ENCODE results near the gene SNTG2. TPM values are rescaled to one million over a fixed set of nuclear protein-coding genes. Genes with fewer than 3 reads are reported as not detected.

The SNTG2 gene
- polyA plus RNA-seq, 3 donors: not detected

DNA sequence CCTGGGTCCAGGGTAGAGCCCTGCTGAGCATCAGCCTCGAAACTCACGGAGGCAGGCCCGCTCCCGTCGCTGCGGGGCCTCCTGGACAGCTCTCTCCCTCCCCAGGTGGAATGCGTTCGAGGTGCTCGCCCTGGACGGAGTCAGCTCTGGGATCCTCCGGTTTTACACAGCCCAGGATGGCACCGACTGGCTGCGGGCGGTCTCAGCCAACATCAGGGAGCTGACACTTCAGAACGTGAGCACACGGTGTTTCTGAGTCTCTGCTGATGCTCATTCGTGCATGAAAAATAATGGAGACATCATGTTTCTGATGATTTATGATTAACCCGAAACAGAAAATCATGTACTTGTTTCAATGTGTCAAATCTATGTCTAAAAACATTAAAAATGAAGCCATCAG, 287.1 kb downstream of the SNTG2 start:
- H3K4me2 ChIP-seq (replicated peaks; ENCODE audit: extremely low read depth, low read length, poor library complexity, severe bottlenecking): no peak overlapping the region
- intact Hi-C loops (cut with micrococcal nuclease): no loop called here
- H3K9me3 ChIP-seq (replicated peaks in 1 of 2; ENCODE audit: control insufficient read depth in 1 of 2, insufficient read depth in 1 of 2, low read length in 2 of 2): no peaks in the 10 kb centered on the region
- H3K79me2 ChIP-seq (ENCODE audit: insufficient read depth, low read length): no peaks in the 10 kb centered on the region
- Mint-ChIP-seq H3K4me3 (no peak overlapping the region), H3K27ac (no peak overlapping the region), H3K4me1 (peaks cover 2% of the 10 kb centered on the region), H3K36me3 (no peaks in the 10 kb centered on the region), H3K9me3 (no peaks in the 10 kb centered on the region), H3K27me3 (ENCODE audit: low read depth in 3 of 3) (peaks cover 0 to 4% (median 0%) of the 10 kb centered on the region in 3 donors)
- TF ChIP-seq, protein P1, sequence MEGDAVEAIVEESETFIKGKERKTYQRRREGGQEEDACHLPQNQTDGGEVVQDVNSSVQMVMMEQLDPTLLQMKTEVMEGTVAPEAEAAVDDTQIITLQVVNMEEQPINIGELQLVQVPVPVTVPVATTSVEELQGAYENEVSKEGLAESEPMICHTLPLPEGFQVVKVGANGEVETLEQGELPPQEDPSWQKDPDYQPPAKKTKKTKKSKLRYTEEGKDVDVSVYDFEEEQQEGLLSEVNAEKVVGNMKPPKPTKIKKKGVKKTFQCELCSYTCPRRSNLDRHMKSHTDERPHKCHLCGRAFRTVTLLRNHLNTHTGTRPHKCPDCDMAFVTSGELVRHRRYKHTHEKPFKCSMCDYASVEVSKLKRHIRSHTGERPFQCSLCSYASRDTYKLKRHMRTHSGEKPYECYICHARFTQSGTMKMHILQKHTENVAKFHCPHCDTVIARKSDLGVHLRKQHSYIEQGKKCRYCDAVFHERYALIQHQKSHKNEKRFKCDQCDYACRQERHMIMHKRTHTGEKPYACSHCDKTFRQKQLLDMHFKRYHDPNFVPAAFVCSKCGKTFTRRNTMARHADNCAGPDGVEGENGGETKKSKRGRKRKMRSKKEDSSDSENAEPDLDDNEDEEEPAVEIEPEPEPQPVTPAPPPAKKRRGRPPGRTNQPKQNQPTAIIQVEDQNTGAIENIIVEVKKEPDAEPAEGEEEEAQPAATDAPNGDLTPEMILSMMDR (IDR thresholded peaks at IDR 0.05): no peak
- no peak overlapping the region for H3K4me3 ChIP-seq (replicated peaks in 1 of 3; ENCODE audit: low read depth in 2 of 3, low read length in 3 of 3)
- H3K4me1 ChIP-seq (ENCODE audit: control insufficient read depth in 1 of 2, insufficient read depth in 2 of 2, low read length in 2 of 2): no peaks in the 10 kb centered on the region
- no peak overlapping the region for H3K9ac ChIP-seq (ENCODE audit: insufficient read depth, low read length, poor library complexity, severe bottlenecking)
- no peaks in the 10 kb centered on the region for H3K36me3 ChIP-seq (replicated peaks in 1 of 2; ENCODE audit: control insufficient read depth in 1 of 2, insufficient read depth in 2 of 2, low read length in 2 of 2)
- WGBS (ENCODE audit: insufficient coverage): 83% methylated on average over 16 of the region's 18 CpGs
- no peaks in the 10 kb centered on the region for H3K27me3 ChIP-seq (ENCODE audit: control insufficient read depth in 2 of 2, insufficient read depth in 2 of 2, low read length in 2 of 2)
- H2AFZ ChIP-seq (ENCODE audit: insufficient read depth, low read depth, low read length, poor library complexity, severe bottlenecking): no peak overlapping the region
- no peak overlapping the region for H3K27ac ChIP-seq (ENCODE audit: low read depth in 1 of 2, low read length in 2 of 2)
- no peak for DNase-seq
- no peaks in the 10 kb centered on the region for H4K20me1 ChIP-seq (ENCODE audit: insufficient read depth, low read length)

DNA sequence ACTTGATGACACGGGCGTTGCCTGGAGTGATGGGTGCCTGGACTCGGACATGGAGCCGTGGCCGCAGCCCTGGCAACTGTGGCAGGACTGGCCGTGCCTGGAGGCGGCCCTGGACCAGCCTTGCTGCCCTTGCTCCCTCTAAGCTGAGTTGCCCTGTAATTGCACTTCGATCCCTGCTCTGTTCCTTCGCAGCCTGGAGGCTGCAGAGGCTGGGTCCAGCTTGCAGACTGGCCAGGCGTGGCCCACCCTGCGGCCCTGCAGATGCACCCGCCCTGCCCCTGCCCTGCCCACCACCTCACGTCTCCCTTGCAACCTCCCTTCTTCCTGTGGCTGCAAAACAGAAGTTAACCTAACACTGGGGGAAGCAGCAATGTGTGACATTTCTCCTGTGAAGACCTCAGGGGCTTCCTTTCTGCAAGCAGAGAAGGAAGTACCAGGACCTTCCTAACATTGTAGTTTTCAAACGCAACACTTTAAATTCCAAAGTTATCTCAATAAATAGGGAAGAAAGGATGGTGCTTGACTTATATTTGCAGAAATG, 288.0 kb downstream of the SNTG2 start:
- no peaks in the 10 kb centered on the region for H3K79me2 ChIP-seq (ENCODE audit: insufficient read depth, low read length)
- Mint-ChIP-seq H3K27me3 (ENCODE audit: low read depth in 3 of 3) (peaks cover 0 to 3% (median 2%) of the 10 kb centered on the region in 3 donors), H3K4me3 (no peak overlapping the region), H3K9me3 (no peaks in the 10 kb centered on the region), H3K27ac (no peak overlapping the region), H3K36me3 (no peaks in the 10 kb centered on the region), H3K4me1 (peaks cover 2% of the 10 kb centered on the region)
- DNase-seq: no peak
- 64% methylated on average over 13 of the region's 14 CpGs for WGBS (ENCODE audit: insufficient coverage)
- H3K4me2 ChIP-seq (replicated peaks; ENCODE audit: extremely low read depth, low read length, poor library complexity, severe bottlenecking): no peak overlapping the region
- no peak overlapping the region for H3K9ac ChIP-seq (ENCODE audit: insufficient read depth, low read length, poor library complexity, severe bottlenecking)
- TF ChIP-seq, protein P1 (IDR thresholded peaks at IDR 0.05): no peak
- no peaks in the 10 kb centered on the region for H4K20me1 ChIP-seq (ENCODE audit: insufficient read depth, low read length)
- no peak overlapping the region for H3K27ac ChIP-seq (ENCODE audit: low read depth in 1 of 2, low read length in 2 of 2)
- H2AFZ ChIP-seq (ENCODE audit: insufficient read depth, low read depth, low read length, poor library complexity, severe bottlenecking): no peak overlapping the region
- no peaks in the 10 kb centered on the region for H3K9me3 ChIP-seq (replicated peaks in 1 of 2; ENCODE audit: control insufficient read depth in 1 of 2, insufficient read depth in 1 of 2, low read length in 2 of 2)
- H3K4me1 ChIP-seq (ENCODE audit: control insufficient read depth in 1 of 2, insufficient read depth in 2 of 2, low read length in 2 of 2): no peaks in the 10 kb centered on the region
- H3K36me3 ChIP-seq (replicated peaks in 1 of 2; ENCODE audit: control insufficient read depth in 1 of 2, insufficient read depth in 2 of 2, low read length in 2 of 2): no peaks in the 10 kb centered on the region
- no peak overlapping the region for H3K4me3 ChIP-seq (replicated peaks in 1 of 3; ENCODE audit: low read depth in 2 of 3, low read length in 3 of 3)
- no peaks in the 10 kb centered on the region for H3K27me3 ChIP-seq (ENCODE audit: control insufficient read depth in 2 of 2, insufficient read depth in 2 of 2, low read length in 2 of 2)
- intact Hi-C loops (cut with micrococcal nuclease): no loop called here

All from CD14-positive monocyte (primary cell).